T1000 (cell line): Measurements from ENCODE around the gene GOLGA6B.
"Not testable (repeated sequence)": the region's sequence is repeated elsewhere in the genome, so short reads cannot be mapped to it uniquely, and the experiment has no call there.

Experiments
- DNase-seq: peaks from one replicate; lab custom pipeline; 2025; ENCODE audit warnings: mixed read lengths; lab: John Stamatoyannopoulos, UW

GOLGA6B gene

GRCh38 chr15:72654397-72654796, at the start of gene GOLGA6B:
Gene GOLGA6B (plus strand): TSS chr15:72654697. CDS start chr15:72654738, 41 bp downstream.
- not testable (repeated sequence) for DNase-seq

GRCh38 chr15:72604794-72605193, 49.7 kb upstream of the GOLGA6B start:
- DNase-seq, result no peak

- not testable (repeated sequence) for DNase-seq
Observed at GRCh38 chr15:72608084-72608483, 46.4 kb upstream of the GOLGA6B start.

GRCh38 chr15:72609862-72610261, 44.6 kb upstream of the GOLGA6B start:
- DNase-seq, result no peak

- DNase-seq, result peak; percentile 4
Observed at GRCh38 chr15:72612324-72612723, 42.2 kb upstream of the GOLGA6B start.

GRCh38 chr15:72614810-72615532, 39.5 kb upstream of the GOLGA6B start:
- DNase-seq, result no peak

- DNase-seq, result not testable (repeated sequence)
Observed at GRCh38 chr15:72615533-72616233, 38.8 kb upstream of the GOLGA6B start.

- DNase-seq, result no peak
Observed at GRCh38 chr15:72616491-72617210, 37.8 kb upstream of the GOLGA6B start.

- DNase-seq, result not testable (repeated sequence)
Observed at GRCh38 chr15:72623854-72624253, 30.6 kb upstream of the GOLGA6B start.

- not testable (repeated sequence) for DNase-seq
Observed at GRCh38 chr15:72626153-72626552, 28.3 kb upstream of the GOLGA6B start.

- not testable (repeated sequence) for DNase-seq
Observed at GRCh38 chr15:72628249-72629067, 26.0 kb upstream of the GOLGA6B start.

GRCh38 chr15:72629068-72629570, 25.4 kb upstream of the GOLGA6B start:
- DNase-seq, result not testable (repeated sequence)

GRCh38 chr15:72636519-72637282, 17.8 kb upstream of the GOLGA6B start:
- not testable (repeated sequence) for DNase-seq

GRCh38 chr15:72639759-72640483, 14.6 kb upstream of the GOLGA6B start:
- not testable (repeated sequence) for DNase-seq

GRCh38 chr15:72642271-72642670, 12.2 kb upstream of the GOLGA6B start:
- DNase-seq, result not testable (repeated sequence)

- DNase-seq, result not testable (repeated sequence)
Observed at GRCh38 chr15:72648631-72649253, 5.8 kb upstream of the GOLGA6B start.

- not testable (repeated sequence) for DNase-seq
Observed at GRCh38 chr15:72656014-72656413, 1.5 kb downstream of the GOLGA6B start.

- DNase-seq, result not testable (repeated sequence)
Observed at GRCh38 chr15:72661081-72661480, 6.6 kb downstream of the GOLGA6B start.

GRCh38 chr15:72663931-72664330, 9.4 kb downstream of the GOLGA6B start:
- not testable (repeated sequence) for DNase-seq
